GM10266 (cell line): ENCODE results near the gene ZPR1.

Source experiments
- DNase-seq: peaks from one replicate; pipeline ENCODE4 v3.0.0; 2012; ENCODE audit errors: extremely low spot score
- CTCF ChIP-seq: IDR thresholded peaks from 2 replicates; pipeline ENCODE4 v1.5.1; 2012; ENCODE audit warnings: mild to moderate bottlenecking, low read depth; ENCODE audit not compliant: control insufficient read depth, insufficient read depth; ENCODE audit errors: missing control alignments

Gene ZPR1

GRCh38 chr11:116833491-116833815 lies 45.6 kb upstream of the ZPR1 start:
- DNase-seq = no peak
- TF ChIP-seq CTCF = no peak

GRCh38 chr11:116832350-116833290 lies 44.8 kb upstream of the ZPR1 start:
- DNase-seq = no peak
- no peak for TF ChIP-seq CTCF

GRCh38 chr11:116831790-116832349 lies 44.0 kb upstream of the ZPR1 start:
- no peak for TF ChIP-seq CTCF
- DNase-seq = no peak

- no peak for TF ChIP-seq CTCF
- DNase-seq = no peak
These were observed 42.5 kb upstream of the ZPR1 start for GRCh38 chr11:116830184-116830912.

GRCh38 chr11:116829525-116830183 lies 41.8 kb upstream of the ZPR1 start, which contains the start of gene APOC3:
APOC3 (plus strand) TSS chr11:116829907; CDS start chr11:116830583, 676 bp downstream.
- no peak for TF ChIP-seq CTCF
- no peak for DNase-seq

- no peak for DNase-seq
- no peak for TF ChIP-seq CTCF
These were observed 41.1 kb upstream of the ZPR1 start for GRCh38 chr11:116828632-116829524.
